Measurements from ENCODE around the gene SLC26A1. TPM values are rescaled to one million over a fixed set of nuclear protein-coding genes. Genes with fewer than 3 reads are reported as not detected.
"Not testable (repeated sequence)": the region's sequence is repeated elsewhere in the genome, so short reads cannot be mapped to it uniquely, and the experiment has no call there.

Gene SLC26A1
- total and polyA plus RNA-seq, 8 donors: 0.28 to 1.7 (median 0.66) TPM

- no peak for ATAC-seq
- no peak for FAIRE-seq
- intact Hi-C loops (cut with DNase I): no loop called here
- H3K36me3 ChIP-seq: no peaks in the 10 kb centered on the region
- TF ChIP-seq, protein P1, sequence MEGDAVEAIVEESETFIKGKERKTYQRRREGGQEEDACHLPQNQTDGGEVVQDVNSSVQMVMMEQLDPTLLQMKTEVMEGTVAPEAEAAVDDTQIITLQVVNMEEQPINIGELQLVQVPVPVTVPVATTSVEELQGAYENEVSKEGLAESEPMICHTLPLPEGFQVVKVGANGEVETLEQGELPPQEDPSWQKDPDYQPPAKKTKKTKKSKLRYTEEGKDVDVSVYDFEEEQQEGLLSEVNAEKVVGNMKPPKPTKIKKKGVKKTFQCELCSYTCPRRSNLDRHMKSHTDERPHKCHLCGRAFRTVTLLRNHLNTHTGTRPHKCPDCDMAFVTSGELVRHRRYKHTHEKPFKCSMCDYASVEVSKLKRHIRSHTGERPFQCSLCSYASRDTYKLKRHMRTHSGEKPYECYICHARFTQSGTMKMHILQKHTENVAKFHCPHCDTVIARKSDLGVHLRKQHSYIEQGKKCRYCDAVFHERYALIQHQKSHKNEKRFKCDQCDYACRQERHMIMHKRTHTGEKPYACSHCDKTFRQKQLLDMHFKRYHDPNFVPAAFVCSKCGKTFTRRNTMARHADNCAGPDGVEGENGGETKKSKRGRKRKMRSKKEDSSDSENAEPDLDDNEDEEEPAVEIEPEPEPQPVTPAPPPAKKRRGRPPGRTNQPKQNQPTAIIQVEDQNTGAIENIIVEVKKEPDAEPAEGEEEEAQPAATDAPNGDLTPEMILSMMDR (IDR thresholded peaks at IDR 0.05): no peak
- H3K27ac ChIP-seq: no peak overlapping the region
- H3K4me3 ChIP-seq: no peak overlapping the region
- H3K27me3 ChIP-seq: no peaks in the 10 kb centered on the region
- no peaks in the 10 kb centered on the region for H3K4me1 ChIP-seq
- H3K9me3 ChIP-seq: no peaks in the 10 kb centered on the region
- 76 to 83% methylated on average over 9 of the region's 9 CpGs for WGBS, 2 donors
- DNase-seq: peak in 1 of 6 donors; percentile 37
Measured at GRCh38 chr4:946103-946450, 47.1 kb downstream of the SLC26A1 start.

DNA sequence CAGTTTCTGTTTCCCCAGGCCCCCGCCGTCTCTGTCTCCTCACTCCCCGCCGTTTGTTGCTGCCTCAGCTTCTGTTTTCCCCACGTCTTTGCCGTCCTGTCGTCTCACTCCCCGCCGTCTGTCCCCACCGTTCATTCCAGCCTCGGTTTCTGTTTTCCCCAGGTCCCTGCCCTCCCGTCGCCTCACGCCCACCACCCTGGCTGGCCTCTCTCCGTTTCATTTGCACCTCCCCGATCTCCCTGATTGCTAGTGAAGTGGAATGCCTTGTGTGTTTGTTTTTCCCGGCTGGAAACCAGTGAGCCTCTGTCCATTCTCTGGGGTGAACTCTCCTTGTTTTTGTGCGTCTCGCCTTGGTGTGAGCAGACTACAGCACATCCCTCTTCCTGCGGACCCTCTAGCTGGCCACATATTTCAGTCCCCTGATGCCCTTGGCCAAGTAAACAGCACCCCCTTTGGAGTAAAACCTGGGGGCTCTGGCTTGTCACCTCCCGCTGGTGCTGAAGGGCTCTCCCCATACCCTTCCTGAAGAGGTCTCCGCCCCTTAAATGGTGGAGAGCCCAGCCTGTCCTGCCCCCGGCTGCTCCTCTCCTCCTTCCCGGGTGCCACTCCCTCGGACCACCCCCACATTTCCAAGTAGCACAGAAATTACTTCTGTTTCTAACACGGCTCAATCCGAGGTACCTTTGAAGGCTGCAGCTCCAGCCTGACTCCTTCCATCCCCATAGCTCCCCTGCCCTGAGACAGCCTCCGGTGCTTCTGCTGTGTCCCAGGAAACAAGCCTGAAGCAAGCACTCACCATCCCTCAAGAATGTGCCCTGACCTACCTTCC, 47.7 kb downstream of the SLC26A1 start:
- H3K27me3 ChIP-seq: no peaks in the 10 kb centered on the region
- no peaks in the 10 kb centered on the region for H3K36me3 ChIP-seq
- no peak for FAIRE-seq
- DNase-seq: peak in 1 of 6 donors; percentile 36
- TF ChIP-seq, protein P1 (IDR thresholded peaks at IDR 0.05): no peak
- ATAC-seq: no peak
- 74 to 75% methylated on average over 28 of the region's 28 CpGs for WGBS, 2 donors
- intact Hi-C loops (cut with DNase I): no loop called here
- H3K4me1 ChIP-seq: no peaks in the 10 kb centered on the region
- H3K27ac ChIP-seq: no peak overlapping the region
- H3K4me3 ChIP-seq: no peak overlapping the region
- no peaks in the 10 kb centered on the region for H3K9me3 ChIP-seq

DNA sequence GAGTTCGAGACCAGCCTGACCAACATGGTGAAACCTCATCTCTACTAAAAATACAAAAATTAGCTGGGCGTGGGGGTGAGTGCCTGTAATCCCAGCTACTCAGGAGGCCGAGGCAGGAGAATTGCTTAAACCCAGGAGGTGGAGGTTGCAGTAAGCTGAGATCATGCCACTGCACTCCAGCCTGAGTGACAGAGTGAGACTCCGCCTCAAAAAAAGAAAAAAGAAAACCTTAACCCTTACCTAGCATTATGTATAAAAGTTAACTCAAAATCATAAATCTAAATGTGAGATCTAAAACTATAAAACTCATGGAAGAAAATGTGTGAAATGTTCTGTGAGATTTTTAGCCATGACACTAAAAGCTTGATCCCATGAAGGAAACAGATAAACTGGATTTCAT, 53.7 kb downstream of the SLC26A1 start:
- FAIRE-seq; intact Hi-C loops (cut with DNase I); H3K4me3 ChIP-seq: not testable (repeated sequence)

More for the DNA sequence above, 53.7 kb downstream of the SLC26A1 start:
- not testable (repeated sequence) for H3K27ac ChIP-seq, H3K9me3 ChIP-seq, ATAC-seq, H3K27me3 ChIP-seq, DNase-seq, H3K4me1 ChIP-seq, H3K36me3 ChIP-seq
- 82 to 89% methylated on average over 4 of the region's 4 CpGs for WGBS, 2 donors

Other genes starting within 250 kb of the SLC26A1 start
- gene CPLX1, start 167.3 kb downstream of the SLC26A1 start, total RNA-seq: 1 to 10 TPM in 3 of 6 donors, under 1 TPM in 3; 0.51 to 1.8 (median 0.89) TPM
- gene CPLX1, start 167.3 kb downstream of the SLC26A1 start, polyA plus RNA-seq: 1 to 10 TPM; 6.3 to 7.7 TPM
- 10 to 100 TPM; 47.5 to 70.4 (median 59.5) TPM for gene GAK, start 61.1 kb downstream of the SLC26A1 start, total RNA-seq
- 100 to 1,000 TPM; 178 to 226 TPM for gene GAK, start 61.1 kb downstream of the SLC26A1 start, polyA plus RNA-seq
- 10 to 100 TPM; 10.0 to 20.2 (median 14.7) TPM for gene TMEM175, start 60.9 kb downstream of the SLC26A1 start, total RNA-seq
- 10 to 100 TPM; 77.8 to 96.6 TPM for gene TMEM175, start 60.9 kb downstream of the SLC26A1 start, polyA plus RNA-seq
- 10 to 100 TPM in 1 of 6 donors, 1 to 10 TPM in 5; 5.7 to 11.3 (median 7.4) TPM for gene DGKQ, start 19.8 kb downstream of the SLC26A1 start, total RNA-seq
- gene DGKQ, start 19.8 kb downstream of the SLC26A1 start, polyA plus RNA-seq: 10 to 100 TPM in 1 of 2 donors, 1 to 10 TPM in 1; 10.0 to 11.7 TPM
- 10 to 100 TPM; 17.6 to 33.7 (median 20.2) TPM for gene IDUA, start 6.4 kb downstream of the SLC26A1 start, total RNA-seq
- 10 to 100 TPM; 40.7 to 56.9 TPM for gene IDUA, start 6.4 kb downstream of the SLC26A1 start, polyA plus RNA-seq
- 10 to 100 TPM; 25.1 to 41.4 (median 31.1) TPM for gene FGFRL1, start 18.2 kb upstream of the SLC26A1 start, total RNA-seq
- gene FGFRL1, start 18.2 kb upstream of the SLC26A1 start, polyA plus RNA-seq: 10 to 100 TPM; 15.4 to 42.8 TPM
- gene RNF212, start 120.2 kb upstream of the SLC26A1 start, total RNA-seq: 10 to 100 TPM; 12.0 to 28.0 (median 16.8) TPM
- gene RNF212, start 120.2 kb upstream of the SLC26A1 start, polyA plus RNA-seq: 10 to 100 TPM; 19.0 to 40.3 TPM
- 10 to 100 TPM in 3 of 6 donors, 1 to 10 TPM in 3; 3.1 to 45.2 (median 8.5) TPM for gene SPON2, start 179.2 kb upstream of the SLC26A1 start, total RNA-seq
- 10 to 100 TPM; 10.1 to 13.0 TPM for gene SPON2, start 179.2 kb upstream of the SLC26A1 start, polyA plus RNA-seq